ENCODE measurements around the gene PAIP2.

DNA sequence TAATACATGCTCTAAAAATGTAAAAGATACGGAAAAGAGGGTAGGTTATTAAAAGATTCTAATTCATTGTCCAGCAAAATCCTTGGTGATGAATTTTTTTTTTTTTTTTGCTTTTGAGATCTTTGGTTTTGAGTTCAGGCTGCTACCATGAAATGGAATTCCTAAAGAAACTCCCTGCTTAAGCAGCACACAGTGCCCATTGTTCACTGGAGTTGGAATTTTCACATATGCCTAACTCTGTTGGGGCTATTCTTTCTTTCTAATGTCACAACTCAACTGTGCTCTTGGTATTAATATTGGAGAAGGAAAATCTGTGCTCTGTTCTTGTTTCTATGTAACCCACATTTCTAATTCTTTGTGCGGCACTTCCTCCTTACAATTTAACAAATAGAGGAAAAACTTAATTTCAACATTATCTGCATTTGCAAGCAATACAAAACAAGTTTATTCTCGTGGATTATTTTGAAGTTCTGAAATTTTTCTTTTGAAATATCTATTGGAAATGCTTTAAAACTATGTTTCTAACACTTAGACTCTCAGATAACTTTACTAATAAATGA, 26.5 kb upstream of the PAIP2 start:
- no peak for TF ChIP-seq POLR2A (IDR thresholded peaks at IDR 0.05; ENCODE audit: borderline replicate concordance, extremely low read depth, insufficient read depth, insufficient read length)
- TF ChIP-seq EZH2 (IDR thresholded peaks at IDR 0.05), result no peak
- TF ChIP-seq, protein P1, sequence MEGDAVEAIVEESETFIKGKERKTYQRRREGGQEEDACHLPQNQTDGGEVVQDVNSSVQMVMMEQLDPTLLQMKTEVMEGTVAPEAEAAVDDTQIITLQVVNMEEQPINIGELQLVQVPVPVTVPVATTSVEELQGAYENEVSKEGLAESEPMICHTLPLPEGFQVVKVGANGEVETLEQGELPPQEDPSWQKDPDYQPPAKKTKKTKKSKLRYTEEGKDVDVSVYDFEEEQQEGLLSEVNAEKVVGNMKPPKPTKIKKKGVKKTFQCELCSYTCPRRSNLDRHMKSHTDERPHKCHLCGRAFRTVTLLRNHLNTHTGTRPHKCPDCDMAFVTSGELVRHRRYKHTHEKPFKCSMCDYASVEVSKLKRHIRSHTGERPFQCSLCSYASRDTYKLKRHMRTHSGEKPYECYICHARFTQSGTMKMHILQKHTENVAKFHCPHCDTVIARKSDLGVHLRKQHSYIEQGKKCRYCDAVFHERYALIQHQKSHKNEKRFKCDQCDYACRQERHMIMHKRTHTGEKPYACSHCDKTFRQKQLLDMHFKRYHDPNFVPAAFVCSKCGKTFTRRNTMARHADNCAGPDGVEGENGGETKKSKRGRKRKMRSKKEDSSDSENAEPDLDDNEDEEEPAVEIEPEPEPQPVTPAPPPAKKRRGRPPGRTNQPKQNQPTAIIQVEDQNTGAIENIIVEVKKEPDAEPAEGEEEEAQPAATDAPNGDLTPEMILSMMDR (IDR thresholded peaks at IDR 0.05 in 2 of 3, conservative IDR thresholded peaks at IDR 0.05 in 1 of 3; ENCODE audit: borderline replicate concordance in 1 of 3, insufficient read depth in 1 of 3, low read depth in 2 of 3, low read length in 2 of 3), result no peak
- no peak for TF ChIP-seq ZNF274 (IDR thresholded peaks at IDR 0.05; ENCODE audit: low read depth, low read length)
- TF ChIP-seq RAD21 (IDR thresholded peaks at IDR 0.05; ENCODE audit: low read depth), result no peak
- no peak for TF ChIP-seq EZH2phosphoT487 (IDR thresholded peaks at IDR 0.05; ENCODE audit: borderline replicate concordance)
- TF ChIP-seq, protein P2, sequence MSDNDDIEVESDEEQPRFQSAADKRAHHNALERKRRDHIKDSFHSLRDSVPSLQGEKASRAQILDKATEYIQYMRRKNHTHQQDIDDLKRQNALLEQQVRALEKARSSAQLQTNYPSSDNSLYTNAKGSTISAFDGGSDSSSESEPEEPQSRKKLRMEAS (IDR thresholded peaks at IDR 0.05), result no peak

Measured in HCT116 (cell line).